Measurements from ENCODE around the gene HCN2. TPM values are rescaled to one million over a fixed set of nuclear protein-coding genes. Genes with fewer than 3 reads are reported as not detected.
"Not testable (repeated sequence)": the region's sequence is repeated elsewhere in the genome, so short reads cannot be mapped to it uniquely, and the experiment has no call there.

HCN2 gene
- total RNA-seq, 1 experiment from 2014 or later = 9.2 TPM

- CTCF ChIA-PET = interaction anchor here (1.0 to 5.3 kb wide), 8 partner anchors 10 to 276 kb away, joined by 3 to 32 read pairs (median 8); partner anchors contain the start of genes CDC34 and RNF126
Measured at GRCh38 chr19:585146-585545, 4.5 kb upstream of the HCN2 start.

GRCh38 chr19:585551-586110, 4.0 kb upstream of the HCN2 start:
- TF ChIP-seq FOXJ3 (CRISPR knock-in tag; IDR thresholded peaks at IDR 0.05; ENCODE audit: borderline replicate concordance) (no peak), E2F5 (CRISPR knock-in tag; IDR thresholded peaks at IDR 0.05) (no peak), ETV6 (CRISPR knock-in tag; IDR thresholded peaks at IDR 0.05) (no peak), ZNF416 (CRISPR knock-in tag; IDR thresholded peaks at IDR 0.05) (no peak), JUN (CRISPR knock-in tag; IDR thresholded peaks at IDR 0.05) (no peak), MLX (CRISPR knock-in tag; IDR thresholded peaks at IDR 0.05) (no peak), NFE2L1 (CRISPR knock-in tag; IDR thresholded peaks at IDR 0.05) (no peak), ZSCAN18 (CRISPR knock-in tag; IDR thresholded peaks at IDR 0.05) (no peak)

More at GRCh38 chr19:585146-585545, 4.5 kb upstream of the HCN2 start:
- H3K9me3 Mint-ChIP-seq; ATAC-seq; POLR2A ChIA-PET; H3K4me3 Mint-ChIP-seq; DNase-seq (ENCODE audit: low spot score); H3K4me1 Mint-ChIP-seq; H3K36me3 Mint-ChIP-seq; H3K27ac Mint-ChIP-seq: not testable (repeated sequence)
- peaks cover 14% of the 10 kb centered on the region for H3K27me3 Mint-ChIP-seq (ENCODE audit: low read depth)

GRCh38 chr19:588093-588740, 1.5 kb upstream of the HCN2 start:
- POLR2A ChIA-PET = no interaction called here
- no peaks in the 10 kb centered on the region for H3K36me3 Mint-ChIP-seq

More at GRCh38 chr19:585551-586110, 4.0 kb upstream of the HCN2 start:
- Mint-ChIP-seq H3K36me3 (0 out of 2 replicates have a peak, but pooled peaks cover 2% of the 10 kb centered on the region), H3K27ac (no peak overlapping the region), H3K27me3 (ENCODE audit: low read depth) (peaks cover 17% of the 10 kb centered on the region), H3K9me3 (no peaks in the 10 kb centered on the region), H3K4me1 (peaks cover 4% of the 10 kb centered on the region; the same call in 1 of the 2 replicates), H3K4me3 (no peak overlapping the region)
- DNase-seq (ENCODE audit: low spot score) (no peak), ATAC-seq (no peak)
- ChIA-PET CTCF (interaction anchor here (0.6 to 5.3 kb wide), 7 partner anchors 10 to 156 kb away, joined by 3 to 32 read pairs (median 4); no protein-coding TSS in a partner anchor), POLR2A (interaction anchor here (0.7 kb wide), 1 partner anchor 29 kb away, joined by 9 read pairs; no protein-coding TSS in a partner anchor)

More at GRCh38 chr19:588093-588740, 1.5 kb upstream of the HCN2 start:
- Mint-ChIP-seq H3K4me1 (peaks cover 4% of the 10 kb centered on the region; the same call in 1 of the 2 replicates), H3K27me3 (ENCODE audit: low read depth) (peaks cover 36% of the 10 kb centered on the region), H3K4me3 (peak overlapping the region; percentile 16; the same call in 1 of the 2 replicates), H3K9me3 (no peaks in the 10 kb centered on the region), H3K27ac (no peak overlapping the region)
- CTCF ChIA-PET = interaction anchor here (0.9 to 1.5 kb wide), 5 partner anchors 12 to 82 kb away, joined by 3 to 5 read pairs (median 3); no protein-coding TSS in a partner anchor
- peak; percentile 60 for ATAC-seq
- TF ChIP-seq CTCF (IDR thresholded peaks at IDR 0.05) = 0 out of 2 replicates have a peak, but pooled peaks have one; percentile 25
- TF ChIP-seq SP1 (CRISPR knock-in tag; conservative IDR thresholded peaks at IDR 0.05) = 0 out of 2 replicates have a peak, but pooled peaks have one; percentile 25
- no peak for TF ChIP-seq ATF6 (CRISPR knock-in tag; IDR thresholded peaks at IDR 0.05)
- 0 out of 2 replicates have a peak, but pooled peaks have one; percentile 27 for TF ChIP-seq ZNF121 (CRISPR knock-in tag; IDR thresholded peaks at IDR 0.05)
- TF ChIP-seq FOXJ3 (CRISPR knock-in tag; IDR thresholded peaks at IDR 0.05; ENCODE audit: borderline replicate concordance) = no peak
- 0 out of 2 replicates have a peak, but pooled peaks have one; percentile 20 for TF ChIP-seq MAX (CRISPR knock-in tag; IDR thresholded peaks at IDR 0.05)
- 0 out of 2 replicates have a peak, but pooled peaks have one; percentile 25 for TF ChIP-seq HMGXB4 (CRISPR knock-in tag; IDR thresholded peaks at IDR 0.05)
- DNase-seq (ENCODE audit: low spot score) = peak; percentile 90

Measured in WTC11 (cell line).